ENCODE measurements around the gene IL1R2.

GRCh38 chr2:101952551-101952950, 39.2 kb upstream of the IL1R2 start:
- TF ChIP-seq POLR2A (IDR thresholded peaks at IDR 0.05) = no peak
- no peak for TF ChIP-seq CTCF (IDR thresholded peaks at IDR 0.05 in 4 of 5, conservative IDR thresholded peaks at IDR 0.05 in 1 of 5)

Data from gastrocnemius medialis (tissue), 4 donors.